ENCODE measurements around the gene CTIF. TPM values are rescaled to one million over a fixed set of nuclear protein-coding genes. Genes with fewer than 3 reads are reported as not detected.

CTIF gene
- total and polyA plus RNA-seq, 12 donors = 20.5 to 159 (median 57.0) TPM

- intact Hi-C loops (cut with DNase I) = no loop called here
- Histone ChIP-seq H3K4me1 (replicated peaks in 1 of 2) (no peaks in the 10 kb centered on the region), H3K27ac (no peak overlapping the region), H3K27me3 (no peaks in the 10 kb centered on the region), H3K9me3 (replicated peaks in 1 of 3) (no peaks in the 10 kb centered on the region), H3K36me3 (replicated peaks in 1 of 2) (peaks cover 0 to 6% of the 10 kb centered on the region in 2 donors), H3K4me3 (no peak overlapping the region)
- DNase-seq = no peak
- 82 to 96% (median 87%) methylated on average over 9 to 10 of the region's 10 CpGs for WGBS, 4 donors
- TF ChIP-seq POLR2A (IDR thresholded peaks at IDR 0.05) (no peak), CTCF (IDR thresholded peaks at IDR 0.05) (no peak)
These were observed 230.3 kb downstream of the CTIF start for GRCh38 chr18:48769006-48769636.

GRCh38 chr18:48770243-48770642, 231.4 kb downstream of the CTIF start:
- intact Hi-C loops (cut with DNase I) = loop anchor here in 1 of 2 donors (10.0 kb wide), 1 partner anchor 275 kb away; no protein-coding TSS in a partner anchor
- H3K4me1 ChIP-seq (replicated peaks in 1 of 2) = no peaks in the 10 kb centered on the region

GRCh38 chr18:48771641-48772375, 233.0 kb downstream of the CTIF start:
- Histone ChIP-seq H3K27me3 (no peaks in the 10 kb centered on the region), H3K36me3 (replicated peaks in 1 of 2) (peaks cover 0 to 6% of the 10 kb centered on the region in 2 donors), H3K27ac (peak overlapping the region in 2 of 5 donors; percentile 21 to 64), H3K9me3 (replicated peaks in 1 of 3) (no peaks in the 10 kb centered on the region), H3K4me1 (replicated peaks in 1 of 2) (no peaks in the 10 kb centered on the region), H3K4me3 (no peak overlapping the region)
- DNase-seq = peak in 2 of 7 donors; percentile 41 to 69
- TF ChIP-seq POLR2A (IDR thresholded peaks at IDR 0.05) = no peak
- no peak for TF ChIP-seq CTCF (IDR thresholded peaks at IDR 0.05)
- intact Hi-C loops (cut with DNase I) = loop anchor here in 1 of 2 donors (10.0 kb wide), 1 partner anchor 273 kb away; no protein-coding TSS in a partner anchor
- 73 to 81% (median 76%) methylated on average over 8 to 22 of the region's 22 CpGs for WGBS, 4 donors

More at GRCh38 chr18:48770243-48770642, 231.4 kb downstream of the CTIF start:
- DNase-seq = no peak
- Histone ChIP-seq H3K36me3 (replicated peaks in 1 of 2) (peaks cover 0 to 6% of the 10 kb centered on the region in 2 donors), H3K27me3 (no peaks in the 10 kb centered on the region), H3K9me3 (replicated peaks in 1 of 3) (no peaks in the 10 kb centered on the region), H3K4me3 (no peak overlapping the region), H3K27ac (peak overlapping the region in 1 of 5 donors; percentile 17)
- TF ChIP-seq CTCF (IDR thresholded peaks at IDR 0.05) (no peak), POLR2A (IDR thresholded peaks at IDR 0.05) (no peak)
- WGBS, 4 donors = 94 to 100% (median 96%) methylated on average over 5 to 8 of the region's 8 CpGs

GRCh38 chr18:48772457-48772856, 233.6 kb downstream of the CTIF start:
- no peak overlapping the region for H3K4me3 ChIP-seq
- intact Hi-C loops (cut with DNase I) = loop anchor here in 1 of 2 donors (10.0 kb wide), 1 partner anchor 272 kb away; no protein-coding TSS in a partner anchor
- H3K36me3 ChIP-seq (replicated peaks in 1 of 2) = peaks cover 0 to 6% of the 10 kb centered on the region in 2 donors
- H3K27ac ChIP-seq = no peak overlapping the region
- H3K27me3 ChIP-seq = no peaks in the 10 kb centered on the region
- no peak for TF ChIP-seq POLR2A (IDR thresholded peaks at IDR 0.05)
- TF ChIP-seq CTCF (IDR thresholded peaks at IDR 0.05) = no peak
- peaks cover 0 to 2% of the 10 kb centered on the region in 2 donors for H3K4me1 ChIP-seq (replicated peaks in 1 of 2)
- no peak for DNase-seq
- H3K9me3 ChIP-seq (replicated peaks in 1 of 3) = no peaks in the 10 kb centered on the region
